Astrocyte (in vitro differentiated cells and primary cell): ENCODE measurements around the gene SERPINB5. TPM values are rescaled to one million over a fixed set of nuclear protein-coding genes. Genes with fewer than 3 reads are reported as not detected.

ENCODE experiments used
- DNase-seq: peaks from one replicate; pipeline ENCODE4 v3.0.0-alpha.2; 2010; ENCODE audit warnings: low read depth
- FAIRE-seq: peaks from 2 replicates; lab custom pipeline; 2011; peaks lifted over from hg19 to GRCh38; lab: Jason Lieb, UNC
- H2AFZ ChIP-seq: 2 replicates; pipeline ENCODE4 v1.6.0; 2012; ENCODE audit warnings: low read depth, low read length, inconsistent platforms
- H3K27ac ChIP-seq: 2 replicates; pipeline ENCODE4 v1.5.1; 2011; ENCODE audit warnings: low read depth, low read length, inconsistent platforms
- H3K27me3 ChIP-seq: 2 replicates; pipeline ENCODE4 v1.6.0; 2011; ENCODE audit warnings: low read length, inconsistent platforms; ENCODE audit not compliant: insufficient read depth
- H3K36me3 ChIP-seq: 2 replicates; pipeline ENCODE4 v1.5.1; 2011; ENCODE audit warnings: low read length, inconsistent platforms; ENCODE audit not compliant: insufficient read depth
- H3K4me1 ChIP-seq: 2 replicates; pipeline ENCODE4 v1.5.1; 2011; ENCODE audit warnings: low read length, inconsistent platforms; ENCODE audit not compliant: insufficient read depth
- H3K4me2 ChIP-seq: 2 replicates; pipeline ENCODE4 v1.6.0; 2012; ENCODE audit warnings: low read length, inconsistent platforms
- H3K4me3 ChIP-seq: 2 replicates; pipeline ENCODE4 v1.5.1; 2011; ENCODE audit warnings: low read depth, mild to moderate bottlenecking, low read length, inconsistent platforms; ENCODE audit not compliant: insufficient read depth
- H3K79me2 ChIP-seq: 2 replicates; pipeline ENCODE4 v1.6.0; 2012; ENCODE audit warnings: mild to moderate bottlenecking, low read length, inconsistent platforms; ENCODE audit not compliant: insufficient read depth
- H3K9ac ChIP-seq: 2 replicates; pipeline ENCODE4 v1.6.0; 2012; ENCODE audit warnings: mild to moderate bottlenecking, low read length, inconsistent platforms
- H3K9me3 ChIP-seq: 2 replicates; pipeline ENCODE4 v1.5.1; 2012; ENCODE audit warnings: low read depth, mild to moderate bottlenecking, low read length, inconsistent platforms; ENCODE audit not compliant: insufficient read depth
- H4K20me1 ChIP-seq: 2 replicates; pipeline ENCODE4 v1.6.0; 2012; ENCODE audit warnings: low read length, inconsistent platforms; ENCODE audit not compliant: insufficient read depth
- H3K27ac Mint-ChIP-seq: one replicate; pipeline ENCODE4 v1.8.0; 2021; ENCODE audit warnings: mild to moderate bottlenecking, mixed read lengths; ENCODE audit not compliant: unreplicated experiment
- H3K27me3 Mint-ChIP-seq: one replicate; pipeline ENCODE4 v1.8.0; 2021; ENCODE audit warnings: low read depth, mixed read lengths; ENCODE audit not compliant: unreplicated experiment
- H3K36me3 Mint-ChIP-seq: one replicate; pipeline ENCODE4 v1.8.0; 2021; ENCODE audit warnings: low read depth, mixed read lengths; ENCODE audit not compliant: unreplicated experiment
- H3K4me1 Mint-ChIP-seq: one replicate; pipeline ENCODE4 v1.8.0; 2021; ENCODE audit warnings: low read depth, mixed read lengths; ENCODE audit not compliant: unreplicated experiment
- H3K4me3 Mint-ChIP-seq: one replicate; pipeline ENCODE4 v1.8.0; 2021; ENCODE audit warnings: mild to moderate bottlenecking, moderate library complexity, mixed read lengths; ENCODE audit not compliant: unreplicated experiment
- H3K9me3 Mint-ChIP-seq: one replicate; pipeline ENCODE4 v1.8.0; 2021; ENCODE audit warnings: mild to moderate bottlenecking, mixed read lengths; ENCODE audit not compliant: unreplicated experiment
- EZH2 ChIP-seq: IDR thresholded peaks from 2 replicates; pipeline ENCODE4 v1.6.1; 2012; ENCODE audit warnings: mild to moderate bottlenecking, low read length, inconsistent platforms; ENCODE audit not compliant: insufficient read depth
- total RNA-seq: library from RNA; stranded (reverse); gene quantifications from 2 replicates; pipeline ENCODE4 v1.2.1, GENCODE V29; 2021
- TF ChIP-seq, protein P1 (sequence below): IDR thresholded peaks from 2 replicates; pipeline ENCODE4 v1.5.1; 2011; ENCODE audit warnings: low read depth, mild to moderate bottlenecking, inconsistent platforms, low read length, moderate library complexity; ENCODE audit not compliant: insufficient read depth

SERPINB5 gene
- total RNA-seq, 1 donor from 2014 or later: not detected

GRCh38 chr18:63470751-63471150 is 6.0 kb upstream of the SERPINB5 start:
- FAIRE-seq: no peak
- Histone ChIP-seq H3K27ac (no peak overlapping the region), H3K36me3 (no peaks in the 10 kb centered on the region), H2AFZ (no peak overlapping the region), H3K4me2 (no peak overlapping the region), H3K4me1 (no peaks in the 10 kb centered on the region), H3K9ac (no peak overlapping the region), H3K27me3 (no peaks in the 10 kb centered on the region), H3K9me3 (no peaks in the 10 kb centered on the region), H3K4me3 (no peak overlapping the region), H3K79me2 (no peaks in the 10 kb centered on the region), H4K20me1 (no peaks in the 10 kb centered on the region)
- no peaks in the 10 kb centered on the region for H3K9me3 Mint-ChIP-seq
- H3K4me1 Mint-ChIP-seq: peaks cover 2% of the 10 kb centered on the region
- H3K36me3 Mint-ChIP-seq: no peaks in the 10 kb centered on the region
- H3K27me3 Mint-ChIP-seq: no peaks in the 10 kb centered on the region
- H3K4me3 Mint-ChIP-seq: no peak overlapping the region
- H3K27ac Mint-ChIP-seq: no peak overlapping the region
- TF ChIP-seq, protein P1, sequence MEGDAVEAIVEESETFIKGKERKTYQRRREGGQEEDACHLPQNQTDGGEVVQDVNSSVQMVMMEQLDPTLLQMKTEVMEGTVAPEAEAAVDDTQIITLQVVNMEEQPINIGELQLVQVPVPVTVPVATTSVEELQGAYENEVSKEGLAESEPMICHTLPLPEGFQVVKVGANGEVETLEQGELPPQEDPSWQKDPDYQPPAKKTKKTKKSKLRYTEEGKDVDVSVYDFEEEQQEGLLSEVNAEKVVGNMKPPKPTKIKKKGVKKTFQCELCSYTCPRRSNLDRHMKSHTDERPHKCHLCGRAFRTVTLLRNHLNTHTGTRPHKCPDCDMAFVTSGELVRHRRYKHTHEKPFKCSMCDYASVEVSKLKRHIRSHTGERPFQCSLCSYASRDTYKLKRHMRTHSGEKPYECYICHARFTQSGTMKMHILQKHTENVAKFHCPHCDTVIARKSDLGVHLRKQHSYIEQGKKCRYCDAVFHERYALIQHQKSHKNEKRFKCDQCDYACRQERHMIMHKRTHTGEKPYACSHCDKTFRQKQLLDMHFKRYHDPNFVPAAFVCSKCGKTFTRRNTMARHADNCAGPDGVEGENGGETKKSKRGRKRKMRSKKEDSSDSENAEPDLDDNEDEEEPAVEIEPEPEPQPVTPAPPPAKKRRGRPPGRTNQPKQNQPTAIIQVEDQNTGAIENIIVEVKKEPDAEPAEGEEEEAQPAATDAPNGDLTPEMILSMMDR: no peak
- TF ChIP-seq EZH2: no peak
- DNase-seq: no peak

GRCh38 chr18:63472380-63472779 is 4.4 kb upstream of the SERPINB5 start:
- no peaks in the 10 kb centered on the region for H3K27me3 ChIP-seq
- Mint-ChIP-seq H3K9me3 (no peaks in the 10 kb centered on the region), H3K4me1 (peaks cover 2% of the 10 kb centered on the region), H3K27me3 (no peaks in the 10 kb centered on the region), H3K27ac (no peak overlapping the region), H3K36me3 (no peaks in the 10 kb centered on the region), H3K4me3 (no peak overlapping the region)
- no peak overlapping the region for H2AFZ ChIP-seq
- no peak overlapping the region for H3K4me3 ChIP-seq
- DNase-seq: no peak
- H3K4me2 ChIP-seq: no peak overlapping the region
- no peaks in the 10 kb centered on the region for H3K79me2 ChIP-seq
- H4K20me1 ChIP-seq: no peaks in the 10 kb centered on the region
- H3K9me3 ChIP-seq: no peaks in the 10 kb centered on the region
- H3K4me1 ChIP-seq: no peaks in the 10 kb centered on the region
- H3K36me3 ChIP-seq: no peaks in the 10 kb centered on the region
- TF ChIP-seq EZH2: no peak
- TF ChIP-seq, protein P1: no peak
- no peak for FAIRE-seq
- no peak overlapping the region for H3K27ac ChIP-seq
- no peak overlapping the region for H3K9ac ChIP-seq

DNA sequence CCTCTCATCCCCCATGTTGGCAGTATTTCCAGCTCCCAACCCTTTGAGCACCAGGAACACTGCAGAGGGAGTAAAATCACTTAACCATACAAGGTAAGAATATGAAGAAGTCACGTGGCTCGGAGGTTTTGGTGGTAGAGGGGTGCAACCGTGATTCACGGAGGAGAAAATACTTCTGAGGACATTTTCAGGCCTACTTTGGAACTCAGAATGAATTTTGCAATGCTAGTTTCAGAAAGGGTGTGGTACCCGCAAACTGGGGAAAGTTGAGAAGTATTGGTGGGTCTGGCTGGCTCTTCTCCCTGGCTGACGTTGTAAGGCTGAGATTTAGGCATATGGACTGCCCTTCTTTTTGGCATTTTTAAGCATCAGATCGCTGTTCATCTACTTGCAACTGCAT is 442 bp downstream of the SERPINB5 start:
- H3K4me3 ChIP-seq: no peak overlapping the region
- no peaks in the 10 kb centered on the region for H3K36me3 ChIP-seq
- no peak overlapping the region for H3K27ac ChIP-seq
- Mint-ChIP-seq H3K27ac (no peak overlapping the region), H3K9me3 (no peaks in the 10 kb centered on the region), H3K4me1 (peaks cover 8% of the 10 kb centered on the region), H3K4me3 (no peak overlapping the region), H3K27me3 (peaks cover 4% of the 10 kb centered on the region), H3K36me3 (no peaks in the 10 kb centered on the region)
- no peak overlapping the region for H3K4me2 ChIP-seq
- peaks cover 2% of the 10 kb centered on the region for H3K27me3 ChIP-seq
- no peaks in the 10 kb centered on the region for H3K9me3 ChIP-seq
- no peak for DNase-seq
- H4K20me1 ChIP-seq: no peaks in the 10 kb centered on the region
- H2AFZ ChIP-seq: no peak overlapping the region
- TF ChIP-seq, protein P1: no peak
- no peak overlapping the region for H3K9ac ChIP-seq
- no peaks in the 10 kb centered on the region for H3K79me2 ChIP-seq
- no peak for FAIRE-seq
- no peaks in the 10 kb centered on the region for H3K4me1 ChIP-seq
